Sciatic nerve (tissue), 2 donors: ENCODE results near the gene GUCY2C. TPM values are rescaled to one million over a fixed set of nuclear protein-coding genes. Genes with fewer than 3 reads are reported as not detected.
"Not testable (repeated sequence)": the region's sequence is repeated elsewhere in the genome, so short reads cannot be mapped to it uniquely, and the experiment has no call there.

ENCODE experiments used
- ATAC-seq: fragments of 200-7000 bp; cut with Tn5 transposase; one replicate; pipeline ENCODE4 v1.9.1; 2020; ENCODE audit warnings: mild to moderate bottlenecking, moderate library complexity
- DNase-seq: peaks from one replicate; pipeline ENCODE4 v3.0.0-alpha.2; 2020; ENCODE audit warnings: low spot score
- intact Hi-C: fragments of 100-400 bp; cut with DNase I; formaldehyde crosslinking; loops from one replicate; pipeline ENCODE4 v1.14.2; 2022
- total RNA-seq: library from RNA; stranded (reverse); fragmentation: NEBNext Ultra II Directional; extraction: Animal tissue kit (Norgen Biotek cat#: 25700); gene quantifications from one replicate; pipeline ENCODE4 v1.2.1, GENCODE V29; 2021
- donor health status: DM: no; HTN: no; CAD: no.
- donor health status: DM: no; HTN: no; CAD: no.

The GUCY2C gene
- total RNA-seq, 1 donor from 2014 or later = not detected

DNA sequence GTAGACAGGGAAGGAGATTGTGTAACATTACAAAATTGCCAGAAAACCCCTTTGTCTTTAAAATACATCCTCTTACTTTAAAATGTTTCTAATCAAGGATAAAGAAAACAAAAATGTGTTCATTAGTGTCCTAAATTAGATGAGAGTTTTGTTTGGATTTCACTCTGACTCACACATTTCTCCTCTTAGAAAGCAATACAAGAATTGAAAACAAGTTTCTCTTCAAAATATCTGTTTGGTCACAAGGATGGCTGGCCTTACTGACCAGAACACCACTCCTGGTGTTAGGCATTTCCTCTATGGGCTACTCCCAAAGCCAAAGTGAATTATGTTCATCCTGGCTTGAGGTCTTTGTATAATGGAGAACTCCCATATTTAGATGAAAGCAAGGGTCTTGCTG lies 6.4 kb downstream of the GUCY2C start:
- intact Hi-C loops = no loop called here
- ATAC-seq (no peak), DNase-seq (no peak)

DNA sequence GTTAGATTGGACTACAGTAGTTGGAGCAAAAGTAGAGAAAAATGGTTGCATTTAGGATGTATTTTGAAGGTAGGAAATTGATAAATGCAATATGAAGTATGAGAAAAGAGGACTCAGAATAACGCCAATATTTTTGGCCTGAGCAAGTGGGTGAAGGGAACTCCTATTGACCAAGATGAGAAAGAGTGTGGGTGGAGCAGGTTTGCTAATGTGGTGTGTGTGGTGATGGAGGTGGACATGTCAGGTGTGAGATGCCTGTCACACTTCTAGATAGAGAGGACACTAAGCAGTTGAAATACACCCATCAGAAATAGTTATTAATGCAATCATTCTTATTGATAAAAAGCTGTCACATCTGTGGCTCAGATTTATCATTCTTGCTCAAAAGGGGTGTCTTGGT lies 7.3 kb downstream of the GUCY2C start:
- DNase-seq (no peak), ATAC-seq (no peak)
- intact Hi-C loops = no loop called here

DNA sequence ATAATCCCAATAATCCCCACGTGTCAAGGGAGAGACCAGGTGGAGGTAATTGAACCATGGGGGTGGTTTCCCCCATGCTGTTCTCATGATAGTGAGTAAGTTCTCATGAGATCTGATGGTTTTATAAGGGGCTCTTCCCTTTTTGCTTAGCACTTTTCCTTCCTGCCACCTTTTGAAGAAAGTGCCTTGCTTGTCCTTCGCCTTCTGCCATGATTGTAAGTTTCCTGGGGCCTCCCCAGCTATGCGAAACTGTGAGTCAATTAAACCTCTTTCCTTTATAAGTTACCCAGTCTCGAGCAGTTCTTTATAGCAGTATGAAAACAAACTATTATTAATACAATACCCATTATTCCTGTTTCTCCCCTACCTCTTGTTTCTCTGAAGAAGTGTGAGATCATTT lies 14.2 kb downstream of the GUCY2C start:
- intact Hi-C loops, DNase-seq, ATAC-seq: not testable (repeated sequence)

DNA sequence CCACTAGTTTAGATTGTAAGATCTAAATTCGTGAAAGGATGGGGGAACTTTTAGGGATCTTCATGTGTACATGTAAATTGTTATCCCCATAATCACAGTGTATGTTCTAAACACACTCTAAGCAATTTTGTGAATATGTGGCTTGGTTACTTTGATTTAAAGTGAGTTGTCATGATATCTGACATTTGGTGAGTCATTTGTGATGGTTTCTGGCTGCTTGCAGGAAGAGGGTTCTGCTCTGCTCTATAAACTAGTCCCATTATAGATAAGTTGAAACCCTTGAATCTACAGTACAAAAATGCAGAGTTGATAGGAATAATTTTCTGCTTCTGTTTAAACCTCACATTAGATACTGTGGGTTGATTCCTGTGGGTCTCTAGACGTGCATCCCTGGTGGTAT lies 14.8 kb downstream of the GUCY2C start:
- intact Hi-C loops = no loop called here
- no peak for ATAC-seq
- DNase-seq = no peak

DNA sequence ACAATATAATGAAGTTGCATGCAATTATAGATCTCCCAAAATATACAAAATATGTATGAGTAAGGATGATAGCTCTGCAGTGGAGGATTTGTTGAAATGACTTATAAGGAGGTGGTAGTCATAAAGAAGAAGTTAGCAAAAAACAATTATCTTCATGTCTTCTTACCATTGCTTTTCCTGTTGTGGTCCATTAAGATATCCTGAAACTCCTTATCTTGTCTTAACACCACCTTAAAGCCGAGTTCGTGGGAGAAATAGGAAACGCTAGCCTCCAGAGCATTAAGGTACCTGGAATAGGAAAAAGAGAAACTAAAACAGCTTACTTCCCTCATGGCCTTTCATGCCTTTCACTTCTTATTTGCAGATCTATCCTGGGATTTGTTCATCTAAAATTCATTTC lies 15.2 kb downstream of the GUCY2C start:
- intact Hi-C loops = no loop called here
- ATAC-seq = no peak
- no peak for DNase-seq

DNA sequence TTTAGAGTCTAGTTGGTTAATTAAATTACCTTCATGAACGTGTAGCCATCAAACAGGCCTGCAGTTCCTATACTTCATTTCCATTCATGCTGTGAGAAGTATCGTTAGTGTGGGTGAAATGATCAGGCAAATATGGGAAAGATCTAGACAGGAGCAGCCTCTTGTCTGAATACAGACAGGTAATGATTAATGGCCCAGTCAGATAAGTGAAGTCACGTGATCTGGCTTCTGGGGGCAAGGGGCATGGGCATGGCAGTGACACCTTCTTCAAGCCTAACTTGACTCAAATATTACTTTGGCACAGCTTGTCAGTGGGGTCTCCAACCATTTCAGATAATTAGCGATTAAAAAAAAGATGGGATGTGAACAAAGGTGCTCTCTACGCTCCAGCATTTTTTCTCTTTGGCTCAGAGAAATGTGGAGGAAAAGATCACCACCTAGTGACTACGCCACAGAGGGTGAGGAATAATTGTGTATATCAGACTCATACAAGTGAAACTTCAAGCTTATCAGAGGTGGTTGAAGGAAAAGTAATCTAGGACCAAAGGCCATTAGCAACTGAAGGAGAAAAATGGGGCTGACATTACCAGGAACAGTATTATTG lies 17.8 kb downstream of the GUCY2C start:
- intact Hi-C loops = no loop called here
- no peak for DNase-seq

DNA sequence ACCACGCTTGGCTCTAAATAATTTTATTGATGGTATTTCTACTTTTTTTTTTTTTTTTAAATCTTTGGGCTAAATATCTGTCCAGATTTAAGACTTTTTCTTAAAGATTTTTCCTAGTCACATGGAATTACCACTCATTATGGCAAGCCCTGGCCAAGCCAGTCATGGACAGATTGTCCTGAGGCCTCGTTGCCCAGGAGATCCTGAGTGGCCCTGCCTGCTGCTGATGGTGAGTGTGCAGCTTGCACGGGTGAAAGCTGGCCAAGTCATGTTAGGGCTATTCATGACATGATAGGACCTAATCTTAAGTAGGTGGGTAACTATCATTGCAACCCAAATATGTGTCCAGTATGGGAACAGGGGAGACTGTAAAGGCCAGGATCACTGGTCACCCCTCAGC lies 27.8 kb downstream of the GUCY2C start:
- ATAC-seq (no peak), DNase-seq (no peak)
- intact Hi-C loops = no loop called here

More for the DNA sequence above, 17.8 kb downstream of the GUCY2C start:
- ATAC-seq = no peak

DNA sequence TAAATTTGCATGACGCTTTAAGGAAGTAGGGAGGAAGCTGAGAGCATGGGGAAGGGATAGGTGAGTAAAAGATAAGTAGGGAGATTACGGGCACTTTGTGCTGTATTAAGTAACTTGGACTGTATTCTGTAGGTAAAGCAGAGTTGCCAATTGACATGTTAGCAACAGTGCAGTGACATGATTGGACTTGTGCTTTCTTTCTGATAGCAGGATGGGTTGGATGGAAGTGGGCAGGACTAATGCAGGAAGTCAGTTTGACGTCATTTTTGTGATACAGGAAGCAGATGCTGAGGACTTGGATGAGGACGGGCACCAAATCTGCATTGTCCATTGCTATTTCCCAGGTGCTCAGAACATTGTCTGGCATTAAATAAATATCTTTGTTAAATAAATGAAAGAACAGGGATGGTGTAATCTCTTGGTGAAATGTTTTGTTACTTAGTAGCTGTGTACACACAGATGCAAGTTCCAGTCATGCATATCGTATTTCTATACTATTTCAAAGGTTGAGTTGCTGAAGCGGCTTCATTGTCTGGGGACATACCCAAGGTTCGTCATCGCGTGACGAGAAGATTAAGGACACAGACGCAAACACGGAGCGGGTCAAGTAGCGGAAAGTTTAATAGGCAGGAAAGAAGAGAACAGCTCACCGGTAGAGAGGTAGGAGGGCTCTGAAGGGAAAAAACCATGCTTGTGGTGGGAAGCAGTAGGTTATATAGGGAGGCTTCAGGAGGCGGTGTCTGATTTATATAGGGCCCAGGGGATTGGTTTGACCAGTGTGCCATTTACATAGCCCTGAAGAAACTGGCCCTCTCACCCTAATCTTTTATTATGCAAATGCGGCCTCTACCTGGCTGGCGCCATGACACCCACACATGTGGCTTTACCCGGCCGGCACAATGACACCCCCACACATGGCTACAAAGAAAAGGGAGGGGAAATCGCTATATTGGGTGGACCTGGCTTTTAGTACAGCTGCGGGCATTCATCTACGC lies 30.7 kb downstream of the GUCY2C start:
- intact Hi-C loops = no loop called here
- ATAC-seq (no peak), DNase-seq (no peak)

DNA sequence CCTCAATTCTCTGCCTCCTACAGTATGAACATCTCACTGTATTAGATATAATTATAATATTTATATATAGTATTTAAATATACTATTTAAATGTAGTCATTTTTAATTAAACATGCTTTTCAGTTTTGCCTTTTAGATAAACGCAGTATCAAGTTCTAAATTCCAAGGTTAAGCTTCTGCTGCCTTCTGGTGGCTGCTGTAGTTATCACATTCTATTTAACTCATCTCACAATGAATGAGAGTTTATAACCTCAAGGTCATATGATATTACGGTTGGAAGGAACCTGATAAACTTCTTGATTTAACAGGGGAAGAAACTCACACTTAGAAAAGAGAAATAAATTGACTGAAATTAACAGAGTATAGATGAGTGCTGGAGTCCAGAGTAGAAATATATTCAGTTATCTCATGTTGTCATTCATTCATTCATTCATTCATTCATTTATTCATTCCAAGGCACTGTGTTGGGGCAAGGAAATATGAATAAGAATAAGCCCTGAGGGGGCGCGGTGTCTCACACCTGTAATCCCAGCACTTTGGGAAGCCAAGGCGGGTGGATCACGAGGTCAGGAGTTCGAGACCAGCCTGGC lies 31.9 kb downstream of the GUCY2C start:
- ATAC-seq (peak; percentile 64), DNase-seq (no peak)
- intact Hi-C loops = no loop called here

DNA sequence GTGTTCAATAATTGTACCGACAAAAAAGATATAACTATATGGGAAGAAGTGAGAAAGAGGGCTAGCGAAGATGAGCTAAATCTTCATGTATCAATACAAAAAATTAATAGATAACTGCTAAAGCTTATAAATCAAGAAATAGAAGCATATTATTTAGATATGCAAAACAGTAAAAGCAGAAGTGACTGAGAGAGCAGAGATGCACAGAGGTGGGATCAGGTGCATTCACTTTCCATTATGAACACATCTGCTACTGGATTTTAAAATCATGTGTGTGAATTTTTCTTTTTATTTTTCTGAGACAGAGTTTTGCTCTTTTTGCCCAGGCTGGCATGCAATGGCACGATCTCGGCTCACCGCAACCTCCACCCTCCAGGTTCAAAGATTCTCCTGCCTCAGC lies 33.4 kb downstream of the GUCY2C start:
- no peak for ATAC-seq
- intact Hi-C loops = no loop called here

DNA sequence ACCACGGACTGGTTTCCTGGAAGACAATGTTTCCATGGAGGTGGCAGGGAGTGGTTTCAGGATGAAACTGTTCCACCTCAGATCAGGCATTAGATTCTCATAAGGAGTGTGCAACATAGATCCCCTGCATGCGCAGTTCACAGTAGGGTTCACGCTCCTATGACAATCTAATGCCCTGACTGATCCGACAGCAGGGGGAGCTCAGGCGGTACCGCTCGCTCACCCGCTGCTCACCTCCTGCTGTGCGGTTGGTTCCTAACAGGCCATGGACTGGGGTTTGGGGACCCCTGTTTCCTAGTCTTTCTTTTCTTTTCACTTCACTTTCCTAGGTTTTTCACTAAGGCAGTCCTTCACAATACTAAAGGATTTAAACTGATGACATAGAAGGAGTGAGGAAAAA lies 39.6 kb downstream of the GUCY2C start:
- no peak for DNase-seq
- no peak for ATAC-seq
- intact Hi-C loops = no loop called here

More for the DNA sequence above, 33.4 kb downstream of the GUCY2C start:
- DNase-seq = no peak

DNA sequence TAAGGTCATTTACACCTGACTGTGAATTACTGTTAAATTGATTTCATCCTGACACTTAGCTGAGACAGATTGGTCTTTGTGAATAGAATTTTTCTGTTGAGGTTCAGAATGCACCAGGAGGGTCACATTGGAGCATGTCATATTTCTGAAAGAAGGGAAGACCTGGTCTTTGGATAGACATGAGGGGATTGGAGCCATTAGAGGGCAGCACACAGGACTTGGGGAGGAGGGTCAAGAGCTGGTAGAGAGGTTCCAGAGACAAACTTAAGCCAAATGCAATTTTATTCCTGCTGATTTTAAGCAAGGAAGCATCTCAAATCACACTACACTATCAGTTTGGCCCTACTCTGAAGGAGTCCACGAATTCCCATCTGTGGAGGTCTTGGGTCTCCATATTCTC lies 41.1 kb downstream of the GUCY2C start:
- DNase-seq = no peak
- intact Hi-C loops = no loop called here
- ATAC-seq = no peak

DNA sequence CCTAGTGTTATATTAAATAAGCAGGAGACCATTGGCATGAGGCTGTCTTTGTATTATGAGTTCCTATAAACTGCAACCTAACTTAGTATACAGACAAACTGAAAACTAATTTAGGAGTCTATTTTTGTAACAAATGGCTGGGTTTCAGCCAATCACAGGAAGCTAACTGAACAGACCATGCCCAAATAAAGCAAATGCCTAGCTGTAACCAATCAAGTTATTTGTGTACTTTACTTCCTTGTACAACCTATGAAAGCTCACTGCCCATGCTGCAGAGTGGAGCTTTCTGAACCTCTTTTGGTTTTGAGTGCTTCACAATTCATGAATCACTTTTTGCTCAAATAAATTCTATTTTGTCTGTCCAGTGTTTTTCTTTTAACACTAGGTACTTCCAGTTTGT lies 41.6 kb downstream of the GUCY2C start:
- intact Hi-C loops = no loop called here
- no peak for ATAC-seq
- DNase-seq = no peak

DNA sequence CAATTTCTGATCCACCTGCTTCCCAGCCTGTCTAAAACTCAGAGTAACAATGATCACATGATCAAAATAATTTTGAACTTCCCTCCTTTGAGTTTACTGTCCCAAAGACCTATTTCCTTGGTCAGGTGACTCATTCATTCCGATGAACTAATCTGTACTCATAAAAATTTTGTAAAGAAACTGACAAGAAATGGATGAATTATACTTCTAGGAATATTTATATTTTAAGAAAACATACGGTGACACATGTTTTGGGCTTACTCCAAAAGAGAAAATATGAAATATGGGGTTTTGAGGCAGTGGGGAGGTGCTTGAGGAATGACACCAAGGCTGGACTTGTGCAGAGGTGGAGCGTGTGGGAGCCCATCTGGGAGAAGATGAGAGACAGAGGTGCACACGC lies 42.0 kb downstream of the GUCY2C start:
- DNase-seq (no peak), ATAC-seq (no peak)
- intact Hi-C loops = no loop called here

DNA sequence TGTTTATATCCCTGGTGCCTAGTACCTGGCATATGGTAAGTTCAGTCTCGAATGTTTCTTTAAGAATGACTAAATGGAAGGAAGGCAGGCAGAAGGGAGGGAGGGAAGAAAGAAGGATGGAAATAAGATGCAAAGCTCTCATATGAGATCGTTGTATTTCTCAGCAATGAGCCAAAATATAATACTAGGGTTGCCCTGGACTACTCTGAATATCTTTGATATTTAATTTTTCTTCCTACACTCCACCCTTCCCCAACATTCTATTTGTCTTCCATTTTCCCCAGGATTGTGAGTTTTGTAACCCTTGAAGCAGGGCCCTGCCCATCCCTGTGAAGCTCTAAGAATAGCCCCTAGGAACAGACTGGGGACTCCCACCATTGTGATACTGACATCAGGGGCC lies 43.9 kb downstream of the GUCY2C start:
- ATAC-seq (no peak), DNase-seq (no peak)
- intact Hi-C loops = no loop called here

DNA sequence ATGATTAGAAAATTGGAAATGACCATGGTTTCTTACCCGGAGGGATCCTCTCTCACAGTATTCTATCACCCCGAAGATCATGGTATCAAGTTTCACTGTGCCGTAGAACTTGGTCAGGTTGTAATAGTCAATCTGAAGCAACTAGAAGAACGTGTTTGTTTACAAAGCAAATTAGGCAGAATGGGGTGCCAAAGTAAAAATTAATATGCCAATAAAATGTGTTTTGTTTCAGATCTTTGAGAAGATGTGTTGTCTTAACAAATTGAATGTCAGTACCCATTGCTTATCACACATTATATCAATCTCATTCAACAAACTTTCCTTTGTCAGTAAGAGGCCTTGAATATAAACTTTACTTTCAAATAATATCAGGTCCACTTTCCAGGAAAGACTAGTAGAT lies 45.0 kb downstream of the GUCY2C start:
- DNase-seq (no peak), ATAC-seq (no peak)
- intact Hi-C loops = no loop called here

DNA sequence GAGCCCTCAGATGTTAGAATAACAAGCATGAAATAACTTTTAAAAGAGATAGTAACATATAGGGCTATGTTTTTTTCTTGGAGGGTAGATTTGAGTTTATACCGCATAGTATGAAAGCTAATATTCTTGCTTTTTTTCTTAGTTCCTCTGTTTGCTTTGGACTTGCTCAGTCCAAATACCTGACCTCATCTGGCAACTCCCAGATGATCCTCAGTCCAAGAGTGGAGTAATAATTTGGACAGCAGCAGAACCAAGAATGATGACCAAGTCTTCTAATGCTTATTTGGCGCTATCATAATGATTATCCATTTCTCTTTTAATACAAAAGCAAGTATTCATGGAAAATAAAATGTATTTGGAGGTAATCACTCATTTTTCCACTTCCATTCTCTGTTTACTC lies 45.6 kb downstream of the GUCY2C start:
- ATAC-seq = peak; percentile 92

DNA sequence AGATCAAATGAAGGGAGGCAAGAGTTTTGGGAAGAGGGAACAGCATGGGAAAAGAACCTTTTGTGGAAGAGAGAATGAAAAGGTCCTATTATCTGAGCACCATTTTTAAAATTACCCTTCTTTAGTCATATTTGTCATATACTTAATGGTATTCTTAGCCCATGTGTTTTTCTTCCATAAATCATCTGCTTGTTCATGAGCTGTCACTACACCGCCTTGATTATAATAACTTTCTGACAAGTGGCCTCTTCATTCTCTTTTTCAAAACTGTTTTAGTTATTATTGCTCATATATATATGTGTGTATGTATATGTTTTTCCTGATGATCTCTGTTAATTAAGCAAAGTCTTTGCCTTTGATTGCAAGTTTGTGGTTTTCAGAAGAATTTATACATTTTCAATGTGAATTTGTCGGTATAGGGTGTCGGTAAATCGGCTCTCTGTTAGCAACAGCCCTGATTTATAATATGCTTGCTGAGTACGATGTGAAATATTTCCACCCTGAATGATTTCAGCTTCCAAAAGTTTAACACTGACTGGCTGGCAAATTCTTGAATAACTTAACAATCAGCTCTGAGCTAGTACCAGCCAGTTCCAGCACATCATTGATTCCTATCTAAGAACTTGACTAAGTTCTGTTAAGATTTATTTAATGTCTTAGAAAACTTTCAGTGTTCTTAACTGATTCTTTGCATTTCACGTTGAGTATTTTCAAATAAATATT lies 49.2 kb downstream of the GUCY2C start:
- intact Hi-C loops = no loop called here
- ATAC-seq (no peak), DNase-seq (no peak)

More for the DNA sequence above, 45.6 kb downstream of the GUCY2C start:
- no peak for DNase-seq
- intact Hi-C loops = no loop called here

DNA sequence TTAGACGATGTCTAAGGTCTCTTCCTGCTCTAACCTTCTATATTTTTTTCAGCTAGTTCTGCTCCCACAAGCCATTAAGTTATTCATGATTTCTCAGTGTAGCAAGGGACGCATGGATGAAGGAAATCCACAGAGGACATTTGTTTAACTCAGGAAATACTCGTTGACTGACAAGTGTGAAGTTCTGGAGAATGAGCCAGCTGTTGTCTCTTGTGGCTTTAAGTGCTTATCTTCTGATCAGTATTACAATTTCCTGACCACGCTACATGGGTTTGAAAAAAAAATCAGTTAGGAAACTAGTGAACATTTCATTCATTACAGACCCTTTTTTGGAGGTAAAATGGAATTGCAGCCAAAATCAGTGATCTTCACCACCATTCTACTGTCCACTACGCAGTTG lies 53.1 kb downstream of the GUCY2C start:
- DNase-seq (no peak), ATAC-seq (no peak)
- intact Hi-C loops = no loop called here
